ENCODE measurements around the gene UBE2A. TPM values are rescaled to one million over a fixed set of nuclear protein-coding genes. Genes with fewer than 3 reads are reported as not detected.

The UBE2A gene
- total RNA-seq, 1 donor: 41.9 TPM

DNA sequence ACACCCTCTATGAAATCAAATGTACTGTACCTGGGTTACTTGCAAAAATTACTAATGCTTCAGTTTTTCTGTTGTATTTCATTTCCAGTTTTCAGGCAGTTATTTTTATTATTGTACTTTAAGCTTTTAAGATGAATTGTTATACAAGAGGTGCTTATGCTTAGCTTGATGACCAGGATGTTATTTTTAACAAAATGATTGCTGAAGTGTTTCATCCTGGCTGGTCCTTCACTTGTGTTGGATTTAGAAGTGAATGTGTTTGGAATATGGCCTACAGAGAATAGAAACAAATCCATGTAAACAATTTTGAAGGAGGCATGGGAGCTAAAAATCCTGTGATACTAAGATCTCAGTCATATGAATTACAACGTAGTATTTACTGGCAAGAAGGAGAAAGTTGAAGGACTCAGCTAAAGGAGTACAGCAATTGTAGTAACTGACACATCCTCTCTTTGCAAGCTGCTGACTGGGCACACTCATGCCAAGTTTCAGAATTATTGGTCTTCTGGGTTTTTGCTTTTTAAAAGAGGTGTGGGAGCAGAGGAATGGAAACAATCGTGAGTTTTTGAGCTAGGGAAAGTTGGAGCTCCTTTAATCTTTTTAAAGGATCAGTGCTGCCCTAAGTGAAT is 9.2 kb downstream of the UBE2A start:
- no peak for DNase-seq (ENCODE audit: low read depth)
- TF ChIP-seq, protein P1, sequence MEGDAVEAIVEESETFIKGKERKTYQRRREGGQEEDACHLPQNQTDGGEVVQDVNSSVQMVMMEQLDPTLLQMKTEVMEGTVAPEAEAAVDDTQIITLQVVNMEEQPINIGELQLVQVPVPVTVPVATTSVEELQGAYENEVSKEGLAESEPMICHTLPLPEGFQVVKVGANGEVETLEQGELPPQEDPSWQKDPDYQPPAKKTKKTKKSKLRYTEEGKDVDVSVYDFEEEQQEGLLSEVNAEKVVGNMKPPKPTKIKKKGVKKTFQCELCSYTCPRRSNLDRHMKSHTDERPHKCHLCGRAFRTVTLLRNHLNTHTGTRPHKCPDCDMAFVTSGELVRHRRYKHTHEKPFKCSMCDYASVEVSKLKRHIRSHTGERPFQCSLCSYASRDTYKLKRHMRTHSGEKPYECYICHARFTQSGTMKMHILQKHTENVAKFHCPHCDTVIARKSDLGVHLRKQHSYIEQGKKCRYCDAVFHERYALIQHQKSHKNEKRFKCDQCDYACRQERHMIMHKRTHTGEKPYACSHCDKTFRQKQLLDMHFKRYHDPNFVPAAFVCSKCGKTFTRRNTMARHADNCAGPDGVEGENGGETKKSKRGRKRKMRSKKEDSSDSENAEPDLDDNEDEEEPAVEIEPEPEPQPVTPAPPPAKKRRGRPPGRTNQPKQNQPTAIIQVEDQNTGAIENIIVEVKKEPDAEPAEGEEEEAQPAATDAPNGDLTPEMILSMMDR (IDR thresholded peaks at IDR 0.05; ENCODE audit: insufficient read depth, low read depth, low read length): no peak
- no peak overlapping the region for H3K4me3 ChIP-seq (ENCODE audit: low read depth, low read length)

DNA sequence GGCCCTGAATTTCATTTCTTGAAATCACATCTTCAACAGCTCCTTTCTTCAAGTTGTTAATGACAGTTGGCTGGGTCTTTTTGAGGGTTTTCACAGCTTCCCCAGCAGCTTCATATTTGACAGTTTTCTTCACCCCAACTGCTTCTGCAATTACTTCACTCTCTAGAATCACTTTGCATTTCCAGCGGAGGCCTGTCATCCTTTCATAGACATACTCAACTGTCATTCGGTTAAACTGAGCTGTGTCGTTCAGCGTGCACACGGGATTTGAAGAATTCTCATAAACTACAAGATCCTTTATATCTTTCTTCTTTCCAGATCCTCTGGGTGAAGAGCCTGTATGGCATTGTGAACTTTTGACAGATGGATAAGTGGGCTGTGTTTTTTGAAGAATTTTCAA is 15.4 kb downstream of the UBE2A start:
- H3K4me3 ChIP-seq (ENCODE audit: low read depth, low read length): no peak overlapping the region
- TF ChIP-seq, protein P1 (IDR thresholded peaks at IDR 0.05; ENCODE audit: insufficient read depth, low read depth, low read length): no peak
- DNase-seq (ENCODE audit: low read depth): no peak

DNA sequence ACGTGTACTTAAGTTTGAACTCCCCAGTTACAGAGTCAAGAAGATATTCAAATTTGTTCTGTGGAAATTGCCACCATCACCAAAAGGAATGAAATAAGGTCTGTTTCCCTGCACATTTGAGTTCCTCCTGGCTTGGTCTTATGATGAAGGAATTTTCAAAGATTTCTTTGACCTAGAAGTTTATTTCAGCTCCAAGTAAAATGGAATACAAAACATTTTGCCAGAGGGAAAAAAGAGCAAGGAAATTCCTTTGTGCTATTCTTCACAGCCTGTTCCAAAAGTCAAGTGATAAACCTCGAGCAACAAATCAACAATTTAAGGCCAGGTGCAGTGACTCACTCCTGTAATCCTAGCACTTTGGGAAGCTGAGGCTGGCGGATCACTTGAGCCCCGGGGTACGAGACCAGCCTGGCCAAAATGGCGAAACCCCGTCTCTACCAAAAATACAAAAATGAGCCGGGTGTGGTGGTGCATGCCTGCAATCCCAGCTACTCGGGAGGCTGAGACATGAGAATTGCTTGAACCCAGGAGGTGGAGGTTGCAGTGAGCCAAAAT is 28.4 kb downstream of the UBE2A start:
- DNase-seq (ENCODE audit: low read depth): no peak
- TF ChIP-seq, protein P1 (IDR thresholded peaks at IDR 0.05; ENCODE audit: insufficient read depth, low read depth, low read length): no peak
- H3K4me3 ChIP-seq (ENCODE audit: low read depth, low read length): no peak overlapping the region

DNA sequence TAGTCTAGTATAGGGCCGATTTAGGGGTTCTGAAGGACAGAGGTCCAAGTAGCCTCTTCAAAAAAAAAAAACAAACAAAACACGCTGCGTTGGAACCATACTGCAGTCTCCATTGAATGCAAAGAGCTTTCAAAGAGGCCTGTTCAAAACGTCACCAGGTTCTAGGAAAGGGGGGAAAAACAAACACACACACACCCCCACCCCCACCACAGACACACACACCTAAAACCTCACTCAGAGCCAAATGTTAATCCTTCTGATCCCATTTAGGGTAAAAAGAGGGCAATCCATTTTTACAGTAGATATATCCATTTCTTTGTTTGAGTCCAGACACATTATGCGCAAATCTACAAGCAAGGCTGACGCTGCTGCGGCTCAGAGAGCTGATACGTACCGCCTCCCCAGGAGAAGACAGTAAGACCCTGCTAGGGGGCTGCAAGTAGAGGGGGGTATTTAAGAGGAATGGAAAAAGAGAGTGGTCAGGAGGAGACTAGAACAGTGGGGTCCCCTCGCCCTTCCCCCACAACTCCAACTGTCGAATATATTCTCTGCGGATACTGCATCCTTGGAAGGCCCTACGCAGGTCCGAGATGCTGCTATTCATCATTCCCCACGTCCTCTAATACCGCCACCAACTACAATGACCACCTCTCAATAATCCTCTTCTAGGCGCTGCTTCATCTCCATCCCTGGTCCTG is 30.6 kb downstream of the UBE2A start:
- TF ChIP-seq, protein P1 (IDR thresholded peaks at IDR 0.05; ENCODE audit: insufficient read depth, low read depth, low read length): no peak
- no peak for DNase-seq (ENCODE audit: low read depth)

DNA sequence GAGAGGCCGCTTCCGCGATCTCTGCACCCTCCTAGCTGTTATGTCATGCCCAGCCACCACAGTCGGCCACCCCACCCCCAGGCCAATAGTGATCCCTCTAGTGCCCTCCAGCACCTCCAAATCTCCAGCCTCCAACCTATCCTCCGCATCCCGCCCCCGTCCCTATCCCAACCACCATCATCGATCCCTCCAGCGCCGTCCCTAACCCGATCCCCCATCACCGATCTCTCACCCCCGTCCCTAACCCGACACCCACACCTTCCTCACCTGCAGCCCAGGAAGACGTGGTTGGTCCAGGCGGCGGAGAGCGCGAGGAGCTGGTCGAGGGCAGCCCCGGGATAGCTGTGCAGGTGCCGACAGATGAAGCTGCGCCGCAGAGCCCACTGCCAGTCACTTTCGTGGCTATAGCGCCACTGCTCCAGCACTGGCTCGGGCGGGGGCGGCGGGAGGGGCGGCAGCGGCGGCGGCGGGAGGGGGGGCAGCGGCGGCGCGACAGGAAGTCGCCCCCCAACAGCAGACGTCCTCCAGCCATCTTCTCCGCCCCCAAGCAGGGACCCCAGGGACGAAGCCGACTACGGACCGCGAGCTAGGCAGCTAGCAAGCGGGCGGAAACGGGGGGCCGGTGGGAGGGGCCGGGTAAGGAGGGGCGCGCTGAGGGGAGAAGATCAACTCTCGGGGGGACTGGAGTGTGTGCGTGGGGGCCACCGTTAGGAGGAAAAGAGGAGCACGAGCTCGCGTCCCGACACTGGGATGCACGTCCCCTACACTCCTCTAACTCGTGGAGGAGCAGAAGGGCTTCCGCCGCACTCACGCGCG is 31.3 kb downstream of the UBE2A start:
- peak overlapping the region; percentile 81 for H3K4me3 ChIP-seq (ENCODE audit: low read depth, low read length)
- no peak for DNase-seq (ENCODE audit: low read depth)
- TF ChIP-seq, protein P1 (IDR thresholded peaks at IDR 0.05; ENCODE audit: insufficient read depth, low read depth, low read length): no peak

More for the DNA sequence above, 30.6 kb downstream of the UBE2A start:
- H3K4me3 ChIP-seq (ENCODE audit: low read depth, low read length): peak overlapping the region; percentile 81

DNA sequence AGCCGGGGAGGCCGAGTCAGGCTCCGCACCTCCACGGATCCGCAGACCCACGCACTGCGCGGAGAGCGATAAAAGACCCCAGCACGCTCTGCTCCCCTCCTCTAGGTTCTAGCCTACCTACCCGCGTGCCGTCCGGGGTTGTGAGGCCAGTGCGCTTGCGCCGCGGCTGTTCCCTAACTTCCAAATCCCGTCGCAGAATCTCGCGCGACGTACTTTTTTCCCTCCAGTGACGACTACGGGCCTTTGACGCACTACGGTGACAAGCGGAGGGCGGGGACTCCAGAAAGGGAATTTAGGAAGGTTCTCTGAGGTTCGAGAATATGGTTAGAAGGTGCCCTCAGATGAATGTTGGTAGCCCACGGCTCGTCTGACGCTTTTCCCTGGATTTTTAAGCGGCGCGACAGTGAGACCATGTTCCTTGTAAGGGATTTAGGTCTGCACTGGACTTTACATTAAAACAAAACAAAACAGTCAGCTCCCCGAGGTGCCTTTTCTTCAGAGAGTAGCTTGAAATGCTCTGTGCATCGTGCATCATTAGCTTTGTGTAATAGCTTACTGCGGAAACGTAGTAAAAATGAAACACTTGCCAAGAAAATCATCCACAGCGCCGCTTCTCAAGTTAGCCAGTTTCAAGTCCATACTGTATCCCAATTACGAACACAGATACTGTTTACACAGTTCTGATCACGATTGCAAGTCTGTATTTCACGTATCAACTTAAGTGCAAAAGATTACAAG is 32.1 kb downstream of the UBE2A start, which contains the start of gene NKRF:
TSS of gene NKRF (minus strand) at position 145 of the 738 bp plus-strand sequence.
- DNase-seq (ENCODE audit: low read depth): peak; percentile 94
- peak within 1 kb of the TSS; percentile 81 for H3K4me3 ChIP-seq (ENCODE audit: low read depth, low read length)
- TF ChIP-seq, protein P1 (IDR thresholded peaks at IDR 0.05; ENCODE audit: insufficient read depth, low read depth, low read length): no peak

All from fibroblast of villous mesenchyme (primary cell).